NCI-H526 treated with DMSO at 0.1 percent for 48 hours (cell line): ENCODE data around the gene ADCY4.

ENCODE experiments used
- DNase-seq: peaks from one replicate; lab custom pipeline; 2025; lab: John Stamatoyannopoulos, UW

ADCY4 gene

GRCh38 chr14:24274101-24274543, 60.7 kb downstream of the ADCY4 start:
- no peak for DNase-seq

GRCh38 chr14:24273422-24273998, 61.4 kb downstream of the ADCY4 start:
- DNase-seq = peak; percentile 54

- DNase-seq = no peak
Measured at GRCh38 chr14:24272467-24272866, 62.4 kb downstream of the ADCY4 start.

DNA sequence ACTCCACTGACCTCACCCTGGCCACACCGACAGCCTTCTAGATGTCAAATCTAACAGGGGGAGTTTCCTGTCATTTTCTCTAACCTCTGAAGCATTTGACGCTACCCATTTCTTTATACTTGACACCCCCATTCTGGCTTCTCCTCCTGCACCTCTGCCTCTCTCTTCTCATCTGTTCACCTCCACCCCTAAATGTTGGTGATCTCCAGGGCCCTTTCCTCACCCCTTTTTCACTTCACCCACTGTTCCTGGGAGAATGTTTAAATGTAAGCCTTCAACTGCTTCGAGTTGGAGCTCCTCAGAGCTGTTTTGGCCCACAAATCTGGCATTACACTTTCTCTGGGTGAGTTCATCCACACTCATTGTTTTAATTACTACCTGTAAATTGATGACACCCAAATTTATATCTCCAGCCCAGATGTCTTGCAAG, 63.0 kb downstream of the ADCY4 start:
- no peak for DNase-seq

GRCh38 chr14:24271134-24271833, 63.6 kb downstream of the ADCY4 start, which contains the start of gene RABGGTA:
Gene RABGGTA (minus strand): TSS chr14:24271597. CDS start chr14:24271115, 482 bp downstream.
- peak; percentile 84 for DNase-seq

DNA sequence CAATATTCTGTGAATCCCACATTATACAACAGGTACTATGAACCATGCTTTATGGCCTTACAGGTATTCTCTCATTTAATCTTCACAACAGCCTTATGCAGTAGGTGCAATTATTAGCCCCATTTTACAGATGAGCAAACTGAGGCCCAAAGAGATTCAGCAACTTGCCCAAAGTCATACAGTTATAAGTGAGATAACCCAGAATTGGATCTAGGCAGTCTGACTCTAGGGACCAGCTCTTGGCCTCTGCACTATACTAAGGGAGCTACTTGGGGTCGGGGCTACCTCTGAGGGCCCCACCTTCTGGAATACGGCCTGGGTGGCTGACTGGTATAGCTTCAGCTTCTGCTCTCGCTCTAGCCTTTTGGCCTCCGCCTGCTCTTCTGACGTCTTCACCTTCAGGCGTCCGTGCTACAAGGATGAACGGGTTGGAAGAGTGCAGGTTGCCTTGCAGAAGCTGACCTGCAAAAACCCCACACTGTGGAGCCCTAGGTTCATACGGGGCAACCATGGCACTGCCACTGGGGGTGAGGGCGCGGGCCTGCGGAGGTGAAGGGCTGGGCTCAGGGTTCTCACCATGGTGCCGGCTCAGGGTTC, 64.2 kb downstream of the ADCY4 start:
- peak; percentile 51 for DNase-seq

DNA sequence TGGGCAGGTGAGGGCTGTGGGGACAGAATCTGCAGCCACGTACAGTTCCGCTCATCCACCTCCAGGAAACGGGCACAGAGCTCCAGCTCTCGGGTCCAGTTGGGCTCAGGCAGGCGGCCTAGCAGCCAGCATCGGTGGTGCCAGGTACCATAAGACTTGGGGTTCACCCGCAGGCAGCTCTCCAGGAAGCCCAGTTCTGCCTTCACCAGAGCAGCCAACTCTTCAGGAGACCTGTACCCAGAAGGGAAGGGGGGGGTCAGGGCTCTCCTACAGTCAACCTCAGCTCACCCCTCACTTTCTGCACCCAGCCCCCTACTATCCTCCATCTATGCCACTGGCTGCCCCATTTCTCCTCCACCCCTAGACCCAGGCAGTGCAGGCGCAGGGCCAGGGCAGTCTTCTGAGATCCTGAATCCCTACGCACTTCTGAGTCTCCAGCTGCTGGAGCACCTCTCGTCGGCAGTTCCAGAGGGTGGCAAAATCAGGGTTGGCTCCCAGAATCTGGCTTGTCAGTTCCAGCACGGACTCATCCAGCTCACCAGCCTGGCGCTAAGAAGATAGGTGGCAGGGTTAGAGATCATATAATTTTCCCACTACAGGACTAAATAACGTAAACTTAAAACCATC, 64.8 kb downstream of the ADCY4 start:
- no peak for DNase-seq

DNA sequence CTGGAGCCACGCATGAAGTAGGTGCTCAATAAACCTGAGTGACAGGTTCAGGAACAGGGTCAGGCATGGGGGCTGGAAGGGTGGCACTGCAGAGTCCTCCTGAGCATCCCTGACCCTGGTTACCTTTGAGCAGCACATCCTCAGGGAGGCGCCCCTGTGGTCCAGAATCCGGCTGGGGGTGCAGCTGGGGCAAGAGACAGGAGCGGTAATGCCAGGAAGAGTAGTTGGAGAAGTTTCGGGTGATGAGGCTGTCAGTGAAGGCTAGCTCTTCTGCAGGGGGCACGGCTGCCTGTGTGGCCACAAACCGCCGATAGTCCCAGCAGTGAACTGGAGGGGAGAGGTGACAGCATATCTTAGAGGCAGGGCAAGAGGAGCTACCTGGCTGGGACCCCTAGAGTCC, 65.5 kb downstream of the ADCY4 start:
- no peak for DNase-seq
